ENCODE data around the gene FBLN2. TPM values are rescaled to one million over a fixed set of nuclear protein-coding genes. Genes with fewer than 3 reads are reported as not detected.
A peak's percentile ranks its signal among the peaks of the same experiment; 100 is the strongest.

The FBLN2 gene
- total and polyA plus RNA-seq, 2 of the 4 experiments (the other 2 are of a cell fraction): 11.8 to 60.8 TPM

- Histone ChIP-seq H3K4me2 (ENCODE audit: low read depth, low read length) (no peak overlapping the region), H3K9me1 (ENCODE audit: insufficient read depth, low read length) (no peaks in the 10 kb centered on the region), H3K27ac (ENCODE audit: insufficient read depth, low read length) (no peak overlapping the region), H3K18ac (ENCODE audit: low read depth, low read length) (no peak overlapping the region), H2BK20ac (ENCODE audit: low read depth, low read length) (no peak overlapping the region), H3K36me3 (ENCODE audit: control insufficient read depth, insufficient read depth, low read length) (no peaks in the 10 kb centered on the region), H2AK9ac (replicated peaks; ENCODE audit: low read depth, low read length, poor library complexity) (peak overlapping the region; percentile 57), H3K9me3 (ENCODE audit: control insufficient read depth, insufficient read depth, low read length) (no peaks in the 10 kb centered on the region), H3K27me3 (ENCODE audit: control insufficient read depth, insufficient read depth, low read length) (no peaks in the 10 kb centered on the region; the same call in 1 of the 2 replicates), H4K8ac (ENCODE audit: low read depth in 2 of 2, low read length in 2 of 2) (no peak overlapping the region), H3K9ac (ENCODE audit: low read depth, low read length) (no peak overlapping the region), H4K5ac (ENCODE audit: low read depth, low read length) (no peak overlapping the region), H3K4ac (ENCODE audit: low read depth, low read length) (no peak overlapping the region), H2AK5ac (ENCODE audit: low read depth, low read length) (no peak overlapping the region), H2BK120ac (ENCODE audit: low read depth, low read length) (no peak overlapping the region; the same call in 1 of the 2 replicates), H3K23ac (ENCODE audit: low read depth, low read length) (no peak overlapping the region), H4K20me1 (ENCODE audit: insufficient read depth, low read length) (no peaks in the 10 kb centered on the region), H2BK15ac (ENCODE audit: low read depth, low read length) (no peak overlapping the region), H3K14ac (replicated peaks; ENCODE audit: low read depth, low read length) (no peak overlapping the region), H3K56ac (ENCODE audit: extremely low read depth, insufficient read depth, low read length) (no peak overlapping the region), H3K4me3 (ENCODE audit: insufficient read depth, low read depth, low read length) (no peak overlapping the region), H4K91ac (ENCODE audit: insufficient read depth, low read depth, low read length) (no peak overlapping the region), H3K4me1 (ENCODE audit: control insufficient read depth, insufficient read depth, low read length) (peaks cover 5% of the 10 kb centered on the region), H2AFZ (replicated peaks; ENCODE audit: low read length, poor library complexity) (peak overlapping the region; percentile 24), H3K79me1 (ENCODE audit: low read depth in 1 of 2, low read length in 2 of 2) (no peaks in the 10 kb centered on the region), H2BK5ac (ENCODE audit: low read depth, low read length, poor library complexity, severe bottlenecking) (no peak overlapping the region)
- in situ Hi-C loops (cut with MboI; ENCODE audit: low sequenced_read_pairs) (no loop called here), intact Hi-C loops (cut with micrococcal nuclease) (no loop called here), dilution Hi-C loops (cut with HindIII; ENCODE audit: low sequenced_read_pairs, unreplicated experiment) (no loop called here)
- ATAC-seq (ENCODE audit: low read depth) (no peak), DNase-seq (no peak)
- 77 to 100% methylated on average over 3 to 4 of the region's 5 CpGs for WGBS, 2 experiments (ENCODE audit: extremely low coverage in 2 of 2, insufficient read length in 1 of 2)
- CTCF ChIA-PET: no interaction called here
- BruUV-seq (replicated peaks): no TSS peak
- POLR2A ChIA-PET (ENCODE audit: unreplicated experiment): no interaction called here
- TF ChIP-seq POLR2A (IDR thresholded peaks at IDR 0.05; ENCODE audit: low read depth, low read length) (no peak), FOS (IDR thresholded peaks at IDR 0.05; ENCODE audit: low read depth, low read length) (no peak), CEBPB (IDR thresholded peaks at IDR 0.05; ENCODE audit: low read depth, low read length) (no peak), BHLHE40 (IDR thresholded peaks at IDR 0.05; ENCODE audit: low read depth, low read length) (no peak), MXI1 (IDR thresholded peaks at IDR 0.05; ENCODE audit: borderline replicate concordance, low read depth, low read length) (no peak), SMC3 (IDR thresholded peaks at IDR 0.05; ENCODE audit: low read depth, low read length) (no peak), CHD1 (IDR thresholded peaks at IDR 0.05; ENCODE audit: low read depth, low read length) (no peak), ELK1 (IDR thresholded peaks at IDR 0.05; ENCODE audit: borderline replicate concordance, low read depth, low read length) (no peak), NFE2L2 (IDR thresholded peaks at IDR 0.05; ENCODE audit: low read depth, low read length) (no peak), RAD21 (IDR thresholded peaks at IDR 0.05; ENCODE audit: low read length) (no peak), MAFK (IDR thresholded peaks at IDR 0.05; ENCODE audit: low read depth, low read length) (no peak), MAZ (IDR thresholded peaks at IDR 0.05; ENCODE audit: borderline replicate concordance, low read depth, low read length) (no peak), RFX5 (IDR thresholded peaks at IDR 0.05; ENCODE audit: low read depth, low read length) (no peak), RCOR1 (IDR thresholded peaks at IDR 0.05; ENCODE audit: insufficient replicate concordance, low read length) (no peak)
- TF ChIP-seq, protein P1, sequence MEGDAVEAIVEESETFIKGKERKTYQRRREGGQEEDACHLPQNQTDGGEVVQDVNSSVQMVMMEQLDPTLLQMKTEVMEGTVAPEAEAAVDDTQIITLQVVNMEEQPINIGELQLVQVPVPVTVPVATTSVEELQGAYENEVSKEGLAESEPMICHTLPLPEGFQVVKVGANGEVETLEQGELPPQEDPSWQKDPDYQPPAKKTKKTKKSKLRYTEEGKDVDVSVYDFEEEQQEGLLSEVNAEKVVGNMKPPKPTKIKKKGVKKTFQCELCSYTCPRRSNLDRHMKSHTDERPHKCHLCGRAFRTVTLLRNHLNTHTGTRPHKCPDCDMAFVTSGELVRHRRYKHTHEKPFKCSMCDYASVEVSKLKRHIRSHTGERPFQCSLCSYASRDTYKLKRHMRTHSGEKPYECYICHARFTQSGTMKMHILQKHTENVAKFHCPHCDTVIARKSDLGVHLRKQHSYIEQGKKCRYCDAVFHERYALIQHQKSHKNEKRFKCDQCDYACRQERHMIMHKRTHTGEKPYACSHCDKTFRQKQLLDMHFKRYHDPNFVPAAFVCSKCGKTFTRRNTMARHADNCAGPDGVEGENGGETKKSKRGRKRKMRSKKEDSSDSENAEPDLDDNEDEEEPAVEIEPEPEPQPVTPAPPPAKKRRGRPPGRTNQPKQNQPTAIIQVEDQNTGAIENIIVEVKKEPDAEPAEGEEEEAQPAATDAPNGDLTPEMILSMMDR (conservative IDR thresholded peaks at IDR 0.05; ENCODE audit: low read depth, low read length): no peak
Observed at GRCh38 chr3:13529196-13530112, 19.5 kb upstream of the FBLN2 start.

All from IMR-90 (cell line).